PC-3 (cell line): ENCODE results near the gene USP46. TPM values are rescaled to one million over a fixed set of nuclear protein-coding genes. Genes with fewer than 3 reads are reported as not detected.

Experiments
- ATAC-seq: fragments of 200-7000 bp; cut with Tn5 transposase; 2 replicates; pipeline ENCODE4 v1.9.1; 2020; ENCODE audit warnings: mild to moderate bottlenecking, moderate library complexity
- BruUV-seq: library from RNA; stranded (reverse); fragments of 400-500 nt; replicated peaks from 2 replicates; lab custom pipeline; 2021; lab: Mats Ljungman, UMichigan
- CTCF ChIA-PET: fragments of 300-600 bp; sonication (Branson Sonifier 250); formaldehyde crosslinking; loops from one replicate; lab custom pipeline; 2022; ENCODE audit warnings: antibody characterized with exemption; lab: Charles Lee
- POLR2A ChIA-PET: fragments of 300-600 bp; sonication (Branson Sonifier 250); formaldehyde crosslinking; loops from one replicate; lab custom pipeline; 2022; ENCODE audit warnings: antibody characterized with exemption; ENCODE audit not compliant: unreplicated experiment; lab: Charles Lee
- DNase-seq: peaks from one replicate; pipeline ENCODE4 v3.0.0-alpha.2; 2015
- H2AFZ ChIP-seq: fragments of 300-600 bp; sonication (generic); 2 replicates; pipeline ENCODE4 v1.6.0; 2016; ENCODE audit warnings: antibody characterized with exemption, low read length
- H3F3A ChIP-seq: fragments of 300-600 bp; sonication (generic); one replicate; pipeline ENCODE4 v1.6.0; 2017; ENCODE audit warnings: antibody characterized with exemption, low read length, control low read depth, mild to moderate bottlenecking; ENCODE audit not compliant: unreplicated experiment
- H3K27ac ChIP-seq: fragments of 300-600 bp; sonication (generic); 2 replicates; pipeline ENCODE4 v1.5.1; 2016; ENCODE audit warnings: mild to moderate bottlenecking, low read length
- H3K27me3 ChIP-seq: fragments of 300-600 bp; sonication (generic); 2 replicates; pipeline ENCODE4 v1.6.1; 2016; ENCODE audit warnings: low read length, mixed read lengths
- H3K36me3 ChIP-seq: fragments of 300-600 bp; sonication (generic); 2 replicates; pipeline ENCODE4 v1.6.1; 2016; ENCODE audit warnings: low read depth, mixed run types, low read length, mixed read lengths
- H3K4me1 ChIP-seq: fragments of 300-600 bp; sonication (generic); 2 replicates; pipeline ENCODE4 v1.5.1; 2016; ENCODE audit warnings: low read length; ENCODE audit not compliant: insufficient read depth
- H3K4me2 ChIP-seq: fragments of 300-600 bp; sonication (generic); 2 replicates; pipeline ENCODE4 v1.6.0; 2016; ENCODE audit warnings: low read length
- H3K4me3 ChIP-seq: fragments of 300-600 bp; sonication (generic); 2 replicates; pipeline ENCODE4 v1.5.1; 2016; ENCODE audit warnings: mild to moderate bottlenecking, low read length, mixed read lengths
- H3K79me2 ChIP-seq: fragments of 300-600 bp; sonication (generic); 2 replicates; pipeline ENCODE4 v1.6.1; 2017; ENCODE audit warnings: low read length, mixed read lengths
- H3K9ac ChIP-seq: fragments of 300-600 bp; sonication (generic); 2 replicates; pipeline ENCODE4 v1.6.0; 2016; ENCODE audit warnings: mild to moderate bottlenecking, low read length
- H3K9me2 ChIP-seq: fragments of 300-600 bp; sonication (generic); replicated peaks from 2 replicates; pipeline ENCODE4 v1.6.1; 2016; ENCODE audit warnings: mixed run types, low read length, mixed read lengths
- H3K9me3 ChIP-seq: fragments of 300-600 bp; sonication (generic); 2 replicates; pipeline ENCODE4 v1.6.1; 2016; ENCODE audit warnings: low read length, mixed read lengths
- H4K20me1 ChIP-seq: fragments of 300-600 bp; sonication (generic); 2 replicates; pipeline ENCODE4 v1.6.1; 2016; ENCODE audit warnings: low read length, mixed read lengths
- CTCF ChIP-seq: fragments of 300-600 bp; sonication (generic); conservative IDR thresholded peaks from 2 replicates; pipeline ENCODE4 v1.5.1; 2017; ENCODE audit warnings: antibody characterized with exemption, low read depth, mild to moderate bottlenecking, low read length
- EZH2 ChIP-seq: fragments of 300-600 bp; sonication (generic); IDR thresholded peaks from one replicate; pipeline ENCODE4 v1.6.1; 2017; ENCODE audit warnings: antibody characterized with exemption, mild to moderate bottlenecking, low read length; ENCODE audit not compliant: unreplicated experiment
- EZH2phosphoT487 ChIP-seq: fragments of 300-600 bp; sonication (generic); IDR thresholded peaks from 2 replicates; pipeline ENCODE4 v1.6.1; 2018; ENCODE audit warnings: mild to moderate bottlenecking, antibody characterized with exemption, low read length, borderline replicate concordance
- intact Hi-C: fragments of 100-400 bp; cut with micrococcal nuclease; formaldehyde crosslinking; loops from 2 replicates; pipeline ENCODE4 v1.9.0; 2023
- total RNA-seq: library from RNA; depleted of rRNA; stranded (reverse); fragments of >200 nt; gene quantifications from 2 replicates; pipeline ENCODE4 v1.2.3, GENCODE V29; 2014

The USP46 gene
- total RNA-seq, 1 experiment from 2014 or later, result 9.4 TPM

- H3K27ac ChIP-seq, result no peak overlapping the region
- H3K36me3 ChIP-seq, result 0 out of 2 replicates have a peak, but pooled peaks cover 8% of the 10 kb centered on the region
- ChIA-PET POLR2A (no interaction called here), CTCF (no interaction called here)
- H3F3A ChIP-seq, result no peaks in the 10 kb centered on the region
- no peak for ATAC-seq
- no peaks in the 10 kb centered on the region for H3K9me2 ChIP-seq
- H4K20me1 ChIP-seq, result no peaks in the 10 kb centered on the region
- intact Hi-C loops, result no loop called here
- TF ChIP-seq EZH2 (no peak), CTCF (no peak), EZH2phosphoT487 (no peak)
- DNase-seq, result no peak
- no peak overlapping the region for H2AFZ ChIP-seq
- no peaks in the 10 kb centered on the region for H3K4me1 ChIP-seq
- no peak overlapping the region for H3K4me3 ChIP-seq
- H3K27me3 ChIP-seq, result no peaks in the 10 kb centered on the region
- BruUV-seq, result no TSS peak
- H3K9me3 ChIP-seq, result no peaks in the 10 kb centered on the region
- no peak overlapping the region for H3K9ac ChIP-seq
- no peak overlapping the region for H3K4me2 ChIP-seq
- no peaks in the 10 kb centered on the region for H3K79me2 ChIP-seq
These were observed 33.9 kb downstream of the USP46 start for GRCh38 chr4:52625216-52625615.

GRCh38 chr4:52622564-52622963, 36.5 kb downstream of the USP46 start:
- Histone ChIP-seq H3F3A (no peaks in the 10 kb centered on the region), H3K4me1 (no peaks in the 10 kb centered on the region), H3K4me2 (no peak overlapping the region), H3K36me3 (0 out of 2 replicates have a peak, but pooled peaks cover 8% of the 10 kb centered on the region), H3K9me2 (no peaks in the 10 kb centered on the region), H3K27me3 (no peaks in the 10 kb centered on the region), H4K20me1 (no peaks in the 10 kb centered on the region), H3K79me2 (no peaks in the 10 kb centered on the region), H3K4me3 (no peak overlapping the region), H3K27ac (no peak overlapping the region), H3K9me3 (no peaks in the 10 kb centered on the region), H2AFZ (no peak overlapping the region), H3K9ac (no peak overlapping the region)
- no TSS peak for BruUV-seq
- ChIA-PET CTCF (no interaction called here), POLR2A (no interaction called here)
- no peak for DNase-seq
- ATAC-seq, result no peak
- TF ChIP-seq EZH2, result no peak
- no peak for TF ChIP-seq CTCF
- TF ChIP-seq EZH2phosphoT487, result no peak
- intact Hi-C loops, result no loop called here

- ChIA-PET POLR2A (no interaction called here), CTCF (no interaction called here)
- no peak overlapping the region for H3K9ac ChIP-seq
- H3K9me3 ChIP-seq, result no peaks in the 10 kb centered on the region
- intact Hi-C loops, result no loop called here
- no peaks in the 10 kb centered on the region for H3K27me3 ChIP-seq
- H3K79me2 ChIP-seq, result no peaks in the 10 kb centered on the region
- no peak overlapping the region for H2AFZ ChIP-seq
- H4K20me1 ChIP-seq, result no peaks in the 10 kb centered on the region
- H3K4me1 ChIP-seq, result no peaks in the 10 kb centered on the region
- H3K4me2 ChIP-seq, result no peak overlapping the region
- ATAC-seq (no peak), DNase-seq (no peak)
- BruUV-seq, result no TSS peak
- no peak overlapping the region for H3K27ac ChIP-seq
- H3F3A ChIP-seq, result no peaks in the 10 kb centered on the region
- TF ChIP-seq CTCF (no peak), EZH2phosphoT487 (no peak), EZH2 (no peak)
- H3K9me2 ChIP-seq, result no peaks in the 10 kb centered on the region
- H3K4me3 ChIP-seq, result no peak overlapping the region
- H3K36me3 ChIP-seq, result 0 out of 2 replicates have a peak, but pooled peaks cover 8% of the 10 kb centered on the region
These were observed 37.5 kb downstream of the USP46 start for GRCh38 chr4:52621567-52621966.
